D721Med (cell line): ENCODE results near the gene EPN2.

Source experiments
- DNase-seq: peaks from one replicate; pipeline ENCODE4 v3.0.0; 2011; ENCODE audit warnings: low spot score; ENCODE audit not compliant: insufficient read length
- FAIRE-seq: peaks from 2 replicates; lab custom pipeline; 2011; peaks lifted over from hg19 to GRCh38; lab: Jason Lieb, UNC
- CTCF ChIP-seq: IDR thresholded peaks from 2 replicates; pipeline ENCODE4 v1.5.1; 2012; ENCODE audit warnings: mild to moderate bottlenecking, control low read depth; ENCODE audit not compliant: insufficient read depth; ENCODE audit errors: missing control alignments

Gene EPN2

GRCh38 chr17:19361944-19362276 is 124.7 kb downstream of the EPN2 start:
- DNase-seq = no peak
- no peak for FAIRE-seq

GRCh38 chr17:19362277-19363113 is 125.3 kb downstream of the EPN2 start, which contains the start of gene B9D1:
TSS of gene B9D1 (minus strand) at chr17:19362723. CDS start at chr17:19362569, 154 bp downstream.
- TF ChIP-seq CTCF = peak; percentile 67
- peak; percentile 97 for DNase-seq
- FAIRE-seq = no peak

More at GRCh38 chr17:19361944-19362276, 124.7 kb downstream of the EPN2 start:
- no peak for TF ChIP-seq CTCF

- no peak for DNase-seq
- no peak for FAIRE-seq
- TF ChIP-seq CTCF = no peak
These were observed 125.9 kb downstream of the EPN2 start for GRCh38 chr17:19363114-19363438.

- DNase-seq (no peak), FAIRE-seq (no peak)
- TF ChIP-seq CTCF = no peak
These were observed 126.4 kb downstream of the EPN2 start for GRCh38 chr17:19363460-19364035.

- no peak for FAIRE-seq
- no peak for DNase-seq
- TF ChIP-seq CTCF = no peak
These were observed 127.7 kb downstream of the EPN2 start for GRCh38 chr17:19364699-19365498.

GRCh38 chr17:19365499-19365817 is 128.3 kb downstream of the EPN2 start:
- TF ChIP-seq CTCF = no peak
- FAIRE-seq (no peak), DNase-seq (no peak)
